H9 (cell line): Measurements from ENCODE around the gene PPP1R18. TPM values are rescaled to one million over a fixed set of nuclear protein-coding genes. Genes with fewer than 3 reads are reported as not detected.

Source experiments
- DNase-seq: peaks from one replicate; pipeline ENCODE4 v3.0.0-alpha.2; 2017
- H2AFZ ChIP-seq: one replicate; pipeline ENCODE4 v1.6.1; 2013; ENCODE audit warnings: mild to moderate bottlenecking, low read length, control low read depth, moderate library complexity
- H2AK5ac ChIP-seq: 2 replicates; pipeline ENCODE4 v1.6.1; 2013; ENCODE audit warnings: low read length, control low read depth, mixed read lengths; ENCODE audit not compliant: insufficient read length
- H2BK120ac ChIP-seq: one replicate; pipeline ENCODE4 v1.6.1; 2013; ENCODE audit warnings: low read depth, mild to moderate bottlenecking, low read length, control low read depth, inconsistent platforms; ENCODE audit not compliant: poor library complexity, severe bottlenecking
- H2BK12ac ChIP-seq: 2 replicates; pipeline ENCODE4 v1.6.1; 2013; ENCODE audit warnings: low read length, control low read depth, mixed read lengths, low read depth; ENCODE audit not compliant: insufficient read length
- H2BK15ac ChIP-seq: 2 replicates; pipeline ENCODE4 v1.6.1; 2013; ENCODE audit warnings: low read depth, low read length, control low read depth
- H2BK20ac ChIP-seq: one replicate; pipeline ENCODE4 v1.6.1; 2013; ENCODE audit warnings: low read depth, mild to moderate bottlenecking, low read length, control low read depth, inconsistent platforms; ENCODE audit not compliant: poor library complexity, severe bottlenecking
- H2BK5ac ChIP-seq: 2 replicates; pipeline ENCODE4 v1.6.1; 2013; ENCODE audit warnings: low read length, control low read depth, mixed read lengths; ENCODE audit not compliant: insufficient read length
- H3K14ac ChIP-seq: 2 replicates; pipeline ENCODE4 v1.6.1; 2013; ENCODE audit warnings: low read length, control low read depth; ENCODE audit not compliant: insufficient read depth
- H3K18ac ChIP-seq: 2 replicates; pipeline ENCODE4 v1.6.1; 2013; ENCODE audit warnings: low read depth, mild to moderate bottlenecking, mixed read lengths, low read length, control low read depth; ENCODE audit not compliant: insufficient read length
- H3K23ac ChIP-seq: 2 replicates; pipeline ENCODE4 v1.6.1; 2013; ENCODE audit warnings: low read length, control low read depth, mixed read lengths, low read depth; ENCODE audit not compliant: insufficient read length
- H3K23me2 ChIP-seq: 2 replicates; pipeline ENCODE4 v1.6.1; 2013; ENCODE audit warnings: low read depth, mild to moderate bottlenecking, mixed read lengths, low read length, control low read depth; ENCODE audit not compliant: insufficient read length, poor library complexity, severe bottlenecking
- H3K27ac ChIP-seq: 2 replicates; pipeline ENCODE4 v1.5.1; 2013; ENCODE audit warnings: low read length, control low read depth, mixed read lengths, low read depth; ENCODE audit not compliant: insufficient read length
- H3K27me3 ChIP-seq: 2 replicates; pipeline ENCODE4 v1.6.1; 2013; ENCODE audit warnings: low read length, control low read depth, inconsistent platforms; ENCODE audit not compliant: insufficient read depth
- H3K4ac ChIP-seq: 2 replicates; pipeline ENCODE4 v1.6.1; 2013; ENCODE audit warnings: low read depth, mild to moderate bottlenecking, control low read depth, inconsistent platforms, low read length, moderate library complexity
- H3K4me1 ChIP-seq: 2 replicates; pipeline ENCODE4 v1.6.1; 2013; ENCODE audit warnings: low read length, control low read depth, inconsistent platforms; ENCODE audit not compliant: insufficient read depth
- H3K4me2 ChIP-seq: 2 replicates; pipeline ENCODE4 v1.6.1; 2013; ENCODE audit warnings: low read length, control low read depth, mixed read lengths; ENCODE audit not compliant: insufficient read length, insufficient read depth
- H3K56ac ChIP-seq: 2 replicates; pipeline ENCODE4 v1.6.1; 2013; ENCODE audit warnings: low read depth, mild to moderate bottlenecking, mixed read lengths, low read length, control low read depth; ENCODE audit not compliant: insufficient read length
- H3K79me1 ChIP-seq: 2 replicates; pipeline ENCODE4 v1.6.1; 2013; ENCODE audit warnings: low read depth, mild to moderate bottlenecking, moderate library complexity, low read length, control low read depth, inconsistent platforms; ENCODE audit not compliant: insufficient read depth, poor library complexity, severe bottlenecking
- H3K79me2 ChIP-seq: 2 replicates; pipeline ENCODE4 v1.6.1; 2013; ENCODE audit warnings: low read length, control low read depth, inconsistent platforms; ENCODE audit not compliant: insufficient read depth
- H3K9ac ChIP-seq: 2 replicates; pipeline ENCODE4 v1.6.1; 2013; ENCODE audit warnings: low read length, control low read depth, mixed read lengths; ENCODE audit not compliant: insufficient read length; ENCODE audit errors: extremely low read depth
- H3K9me3 ChIP-seq: one replicate; pipeline ENCODE4 v1.6.1; 2013; ENCODE audit warnings: low read depth, low read length, inconsistent platforms; ENCODE audit not compliant: control insufficient read depth
- H3T11ph ChIP-seq: one replicate; pipeline ENCODE4 v1.6.1; 2013; ENCODE audit warnings: mild to moderate bottlenecking, low read length, control low read depth, inconsistent platforms
- H4K20me1 ChIP-seq: one replicate; pipeline ENCODE4 v1.6.1; 2013; ENCODE audit not compliant: control insufficient read depth, insufficient read length, insufficient read depth
- H4K5ac ChIP-seq: 2 replicates; pipeline ENCODE4 v1.6.1; 2013; ENCODE audit warnings: low read depth, mild to moderate bottlenecking, mixed read lengths, low read length, control low read depth; ENCODE audit not compliant: insufficient read length
- H4K8ac ChIP-seq: replicated peaks from 2 replicates; pipeline ENCODE4 v1.6.1; 2013; ENCODE audit warnings: low read length, control low read depth, mixed read lengths, low read depth; ENCODE audit not compliant: insufficient read length
- H4K91ac ChIP-seq: 2 replicates; pipeline ENCODE4 v1.6.1; 2013; ENCODE audit warnings: low read depth, mild to moderate bottlenecking, moderate library complexity, mixed read lengths, low read length, control low read depth; ENCODE audit not compliant: insufficient read length
- H3K27ac Mint-ChIP-seq, 3 experiments: 2 replicates in 2 of 3; 3 replicates in 1 of 3; pipeline ENCODE4 v1.8.0; 2020 to 2021; ENCODE audit warnings: mixed read lengths in 3 of 3, mild to moderate bottlenecking in 1 of 3, moderate library complexity in 1 of 3
- H3K27me3 Mint-ChIP-seq: 2 replicates; pipeline ENCODE4 v1.8.0; 2021; ENCODE audit warnings: low read depth, mild to moderate bottlenecking, moderate library complexity, mixed read lengths
- H3K36me3 Mint-ChIP-seq, 3 experiments: 2 replicates in 2 of 3; 3 replicates in 1 of 3; pipeline ENCODE4 v1.8.0; 2020 to 2021; ENCODE audit warnings: low read depth in 3 of 3, mixed read lengths in 3 of 3; ENCODE audit not compliant: insufficient read depth in 1 of 3
- H3K4me1 Mint-ChIP-seq, 2 experiments: 2 replicates each; pipeline ENCODE4 v1.8.0; 2020; ENCODE audit warnings: mixed read lengths in 2 of 2
- H3K4me3 Mint-ChIP-seq, 2 experiments: 2 replicates in 1 of 2; 3 replicates in 1 of 2; pipeline ENCODE4 v1.8.0; 2020 to 2021; ENCODE audit warnings: mild to moderate bottlenecking in 2 of 2, mixed read lengths in 2 of 2, moderate library complexity in 1 of 2
- H3K9me3 Mint-ChIP-seq, 2 experiments: 2 replicates in 1 of 2; 3 replicates in 1 of 2; pipeline ENCODE4 v1.8.0; 2020; ENCODE audit warnings: mild to moderate bottlenecking in 2 of 2, mixed read lengths in 2 of 2, moderate library complexity in 1 of 2
- CTCF ChIP-seq: fragments of 200-600 bp; sonication (generic); conservative IDR thresholded peaks from 3 replicates; pipeline ENCODE4 v1.8.0; 2021; ENCODE audit warnings: antibody characterized with exemption, mild to moderate bottlenecking
- WGBS: extraction: QIAGEN DNeasy Blood & Tissue Kit; methylation state at CpG from one replicate; pipeline ENCODE4 v1.1.7; 2013; ENCODE audit warnings: missing lambda C conversion rate, low lambda C conversion rate, mixed read lengths; ENCODE audit not compliant: insufficient read length; ENCODE audit errors: extremely low coverage; 5-methylcytosine and 5-hydroxymethylcytosine counted together
- total RNA-seq: library from RNA; stranded (reverse); gene quantifications from 2 replicates; pipeline ENCODE4 v1.2.1, GENCODE V29; 2021

PPP1R18 gene
- total RNA-seq, 1 experiment from 2014 or later: 28.0 TPM

- no peak overlapping the region for H2BK20ac ChIP-seq
- no peak overlapping the region for H3K14ac ChIP-seq
- no peak overlapping the region for H2BK15ac ChIP-seq
- no peaks in the 10 kb centered on the region for H3K9me3 ChIP-seq
- H3K4me3 Mint-ChIP-seq: peak overlapping the region; percentile 86 to 88
- H3K4me2 ChIP-seq: peak overlapping the region; percentile 74
- H3K79me1 ChIP-seq: no peaks in the 10 kb centered on the region
- H4K20me1 ChIP-seq: no peaks in the 10 kb centered on the region
- H3K23me2 ChIP-seq: peaks cover 33% of the 10 kb centered on the region
- no peak overlapping the region for H4K8ac ChIP-seq
- H2BK120ac ChIP-seq: no peak overlapping the region
- H3K18ac ChIP-seq: no peak overlapping the region
- no peak overlapping the region for H3K27ac ChIP-seq
- H4K91ac ChIP-seq: no peak overlapping the region
- H2AK5ac ChIP-seq: no peak overlapping the region
- no peak overlapping the region for H2BK5ac ChIP-seq
- no peak overlapping the region for H3K23ac ChIP-seq
- no peak overlapping the region for H3K4ac ChIP-seq
- WGBS: no CpG with 5 or more reads among the region's 22 CpGs
- H3K27me3 ChIP-seq: no peaks in the 10 kb centered on the region
- no peak overlapping the region for H3T11ph ChIP-seq
- H3K36me3 Mint-ChIP-seq: peaks cover 4 to 22% (median 15%) of the 10 kb centered on the region in 3 experiments; a peak in 5 of 7 replicates
- no peaks in the 10 kb centered on the region for H3K9me3 Mint-ChIP-seq
- peaks cover 9% of the 10 kb centered on the region; the same call in 1 of the 2 replicates for H3K4me1 ChIP-seq
- peak overlapping the region; percentile 35 for H3K9ac ChIP-seq
- no peak overlapping the region for H4K5ac ChIP-seq
- TF ChIP-seq CTCF: peak; percentile 10; the same call in 1 of the 3 replicates
- peak overlapping the region; percentile 70 to 91 (median 80); a peak in 5 of 7 replicates for H3K27ac Mint-ChIP-seq
- H3K27me3 Mint-ChIP-seq: peaks cover 3% of the 10 kb centered on the region; the same call in 1 of the 2 replicates
- no peak overlapping the region for H2AFZ ChIP-seq
- peaks cover 2% of the 10 kb centered on the region; the same call in 1 of the 2 replicates for H3K79me2 ChIP-seq
- DNase-seq: peak; percentile 53
- H2BK12ac ChIP-seq: no peak overlapping the region
- H3K4me1 Mint-ChIP-seq: peaks cover 62 to 68% of the 10 kb centered on the region in 2 experiments
- H3K56ac ChIP-seq: no peak overlapping the region
These were observed 1.4 kb upstream of the PPP1R18 start for GRCh38 chr6:30687659-30688431.
